DMS79 treated with DMSO at 0.1 percent for 48 hours (cell line): ENCODE measurements around the gene ZMIZ1.
A peak's percentile ranks its signal among the peaks of the same experiment; 100 is the strongest.

ENCODE experiments used
- DNase-seq: peaks from one replicate; lab custom pipeline; 2025; lab: John Stamatoyannopoulos, UW

ZMIZ1 gene

DNA sequence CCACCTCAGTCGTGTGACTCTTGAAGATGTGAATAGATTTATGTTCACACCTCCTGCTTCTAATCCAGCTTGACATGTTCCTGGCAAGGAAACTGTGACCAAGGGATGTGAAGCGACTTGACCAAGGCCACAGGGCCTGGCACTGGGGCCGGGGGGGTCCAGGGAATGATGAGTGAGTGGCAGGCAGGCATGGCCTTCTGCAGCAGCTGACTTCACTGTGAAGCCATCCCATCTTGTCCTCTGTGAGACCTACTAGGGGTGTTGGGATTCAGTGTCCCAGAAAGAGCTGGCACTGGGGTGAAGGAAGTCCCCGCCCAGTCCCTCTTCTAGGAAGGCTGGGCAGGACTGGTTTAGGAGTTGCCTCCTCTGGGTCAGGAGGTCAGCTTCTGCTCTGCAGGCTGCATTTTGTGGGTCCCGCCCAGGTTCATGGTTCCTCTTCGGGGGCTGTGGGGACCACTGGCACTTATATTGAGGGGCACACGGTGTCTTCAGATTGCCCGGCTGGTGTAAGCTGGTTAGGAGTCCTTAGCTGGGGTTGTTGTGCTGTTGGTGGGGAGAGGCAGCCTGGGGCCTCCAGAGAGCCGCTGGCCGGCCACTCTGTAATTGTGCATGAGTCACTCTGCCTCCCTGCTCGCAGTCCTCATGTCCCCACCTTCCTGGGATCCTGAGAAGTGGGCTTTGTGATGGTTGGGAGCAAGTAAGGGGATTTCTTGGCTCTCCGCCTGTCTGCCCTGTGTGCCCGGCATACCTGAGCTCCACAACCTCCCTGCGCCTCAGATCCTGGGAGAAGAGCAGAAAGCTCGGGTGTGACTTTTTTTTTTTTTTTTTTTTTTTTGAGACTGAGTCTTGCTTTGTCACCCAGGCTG lies 11.0 kb downstream of the ZMIZ1 start:
- no peak for DNase-seq

DNA sequence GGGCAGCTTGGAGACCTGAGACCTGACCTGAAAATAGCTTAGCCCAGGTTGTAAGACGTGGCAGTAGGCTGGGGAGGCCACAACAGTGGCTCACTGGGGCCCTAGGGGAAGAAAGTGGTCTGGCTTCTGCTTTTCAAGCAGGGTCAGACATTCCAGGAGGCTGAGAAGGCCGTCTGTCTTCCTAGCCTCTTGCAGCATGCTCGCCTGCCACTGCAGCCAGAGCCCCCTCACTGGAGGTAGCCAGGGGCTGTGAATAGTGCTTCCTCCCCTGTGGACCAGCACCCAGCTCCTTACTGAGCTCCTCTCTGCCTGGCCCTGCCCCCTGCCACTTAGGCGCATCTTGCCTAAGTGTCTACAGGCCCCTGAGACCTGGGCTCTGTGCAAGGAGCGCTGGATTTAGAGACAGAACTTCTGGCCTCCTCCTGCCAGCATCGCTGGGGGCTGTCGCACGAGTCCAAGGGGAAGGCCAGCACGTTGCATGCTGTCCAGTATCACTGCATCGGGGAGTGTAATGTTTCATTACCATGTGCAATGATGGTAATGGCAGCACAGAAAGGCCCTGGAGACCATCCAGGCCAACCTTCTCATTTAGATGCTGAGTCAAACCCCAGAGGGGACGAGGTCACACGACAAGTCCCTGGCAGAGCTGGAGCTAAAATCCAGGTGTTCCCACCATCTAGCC lies 12.7 kb downstream of the ZMIZ1 start:
- no peak for DNase-seq

DNA sequence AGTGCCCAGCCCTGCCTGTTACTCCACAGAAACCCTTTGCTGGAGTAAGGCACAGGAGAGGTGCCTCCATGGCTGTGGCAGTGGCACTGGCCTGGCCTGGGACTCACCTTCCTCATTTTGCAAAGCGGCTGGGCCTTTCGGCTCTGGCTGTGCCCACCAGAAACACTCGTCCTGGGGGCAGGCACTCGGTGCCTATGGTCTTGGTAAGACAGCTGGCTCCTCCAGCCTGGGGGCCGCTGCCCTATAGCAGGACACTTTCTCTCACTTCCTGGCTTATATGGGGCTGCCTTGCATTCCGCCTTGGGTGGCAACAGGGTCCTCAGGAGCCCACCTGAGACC lies 13.2 kb downstream of the ZMIZ1 start:
- DNase-seq: no peak

DNA sequence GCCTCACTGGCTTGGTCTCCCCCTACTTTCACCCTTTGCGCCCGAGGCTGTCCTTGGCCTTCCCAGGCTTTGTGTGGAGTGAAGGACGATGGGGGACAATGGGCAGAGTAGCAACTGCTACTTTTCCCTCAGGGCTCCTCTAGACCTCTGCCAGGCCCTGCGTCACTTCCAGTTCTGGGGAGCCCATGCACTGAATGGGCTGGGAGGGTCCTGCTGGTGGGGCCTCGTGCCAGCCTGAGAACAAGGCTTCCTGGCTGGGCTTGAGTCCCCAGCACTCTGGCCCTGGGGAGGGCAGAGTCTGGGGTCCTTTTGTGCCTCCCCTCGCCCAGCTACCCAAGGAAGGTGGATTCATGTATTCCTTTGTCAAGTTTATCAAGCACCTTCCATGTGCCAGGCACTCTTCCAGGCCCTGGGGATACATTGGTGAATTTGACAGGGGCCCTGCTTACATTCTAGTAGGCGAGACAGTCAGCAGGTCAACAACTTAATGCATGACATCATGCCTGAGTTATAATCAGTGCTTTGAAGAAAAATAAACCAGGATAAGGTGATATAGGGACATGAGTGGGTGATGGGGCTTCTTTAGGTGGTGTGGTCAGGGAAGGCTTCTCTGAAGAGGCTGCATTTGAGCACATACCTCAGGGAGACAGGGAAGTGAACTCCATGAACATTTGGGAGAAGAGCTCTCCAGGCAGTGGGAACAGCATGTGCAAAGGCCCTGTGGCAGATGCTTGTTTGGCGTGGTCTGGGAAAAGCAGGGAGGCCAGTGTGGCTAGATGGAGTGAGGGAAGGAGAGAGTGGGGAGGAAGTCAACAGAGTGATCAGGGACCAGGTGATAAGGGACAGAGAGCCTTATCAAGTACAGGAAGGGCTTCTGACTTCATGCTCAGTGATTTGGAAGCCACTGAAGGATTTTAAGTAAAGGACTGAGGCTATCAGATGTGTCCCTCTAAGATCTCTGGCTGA lies 14.1 kb downstream of the ZMIZ1 start:
- DNase-seq: no peak

DNA sequence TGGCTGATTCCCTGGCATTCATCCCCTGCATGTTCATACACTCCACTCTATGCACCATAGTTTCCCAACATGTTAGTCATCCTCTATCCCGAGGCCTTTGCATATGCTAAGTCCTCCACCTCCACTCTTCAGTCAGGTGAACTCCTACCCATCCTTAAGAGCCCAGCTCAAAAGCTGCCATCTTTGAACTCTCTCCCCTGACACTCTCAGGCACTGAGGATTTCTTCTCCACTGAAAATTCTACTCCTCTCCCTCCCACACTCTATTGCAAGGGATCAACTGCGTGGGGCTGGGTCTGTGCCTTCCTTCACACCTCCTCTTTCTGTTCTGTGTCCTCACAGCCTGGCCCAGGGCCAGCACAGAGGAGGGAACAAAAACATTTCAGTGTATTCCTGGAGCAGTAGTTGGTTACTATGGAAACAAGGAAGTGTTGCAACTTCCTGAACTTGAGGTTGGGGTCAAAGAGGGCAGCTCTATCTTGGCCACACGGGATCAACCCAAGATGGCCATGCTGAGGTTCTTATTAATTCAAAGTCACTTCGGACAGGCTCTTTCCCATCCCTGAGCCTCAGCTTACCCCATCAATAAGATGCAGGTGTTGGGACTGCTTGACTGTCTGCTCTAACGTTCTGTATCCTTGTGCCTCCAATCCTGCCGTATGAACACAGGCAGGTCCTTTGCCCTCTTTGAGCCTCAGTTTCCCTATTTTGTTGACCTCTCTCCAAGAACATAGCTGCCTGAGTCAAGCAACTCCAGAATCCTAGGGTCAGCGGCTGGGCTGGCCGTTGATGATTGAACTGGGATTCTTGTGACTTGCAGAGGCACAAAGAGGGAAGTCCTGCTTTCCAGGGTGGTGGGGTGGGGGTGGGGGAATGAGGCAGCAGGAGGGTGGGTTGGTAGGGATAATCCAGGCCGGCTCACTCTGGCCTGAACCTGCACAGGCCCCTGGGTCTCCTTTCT lies 15.5 kb downstream of the ZMIZ1 start:
- DNase-seq: peak; percentile 23

DNA sequence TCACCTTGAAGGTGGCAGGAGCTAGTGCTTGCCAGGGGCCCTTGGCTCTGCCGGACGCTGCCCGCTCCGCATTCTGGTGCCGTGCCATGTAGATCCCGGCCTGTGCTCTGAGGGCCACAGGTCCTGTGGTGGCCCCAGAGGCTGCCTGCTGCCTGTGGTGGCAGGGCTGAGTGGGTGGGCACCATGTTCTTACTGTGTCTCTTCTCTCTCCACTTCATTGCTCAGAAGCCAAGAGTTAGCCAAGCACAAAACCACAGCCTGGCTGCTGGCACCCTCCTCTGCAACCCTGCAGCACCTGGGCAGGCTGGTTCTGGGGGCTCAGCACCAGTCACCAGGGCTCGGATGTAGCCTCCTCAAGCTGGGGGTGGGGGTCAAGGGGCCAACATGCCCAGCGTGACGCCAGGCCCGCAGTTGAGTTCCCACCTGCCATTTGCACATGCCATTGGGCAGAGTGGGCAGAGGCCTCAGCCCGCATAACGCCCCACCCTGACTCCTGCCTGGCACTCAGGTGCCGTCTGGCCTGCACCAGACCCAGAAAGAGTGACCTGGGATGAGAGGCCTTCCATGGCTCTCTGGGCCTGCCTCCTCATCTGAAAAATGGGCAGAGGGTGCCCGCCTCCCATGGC lies 16.3 kb downstream of the ZMIZ1 start:
- DNase-seq: peak; percentile 45

DNA sequence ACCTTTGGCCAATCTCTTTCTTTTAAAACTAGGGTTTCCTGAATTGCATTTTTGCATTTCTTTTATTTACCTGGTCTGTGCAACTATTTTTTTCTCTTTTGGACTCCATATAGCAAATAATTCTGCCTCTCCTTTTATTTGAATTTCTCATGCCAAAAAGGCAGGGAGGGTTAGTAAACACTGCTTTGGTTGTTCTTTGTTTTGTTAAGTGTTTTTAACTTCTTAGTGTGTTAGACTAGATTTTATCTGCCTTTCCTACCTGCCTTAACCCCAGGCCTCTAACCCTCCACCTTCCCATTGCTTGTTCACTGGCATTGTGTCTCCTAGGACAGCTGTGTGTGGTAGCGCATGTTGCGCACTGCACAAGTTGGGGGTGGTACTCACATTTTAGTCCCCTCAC lies 18.1 kb downstream of the ZMIZ1 start:
- DNase-seq: no peak

DNA sequence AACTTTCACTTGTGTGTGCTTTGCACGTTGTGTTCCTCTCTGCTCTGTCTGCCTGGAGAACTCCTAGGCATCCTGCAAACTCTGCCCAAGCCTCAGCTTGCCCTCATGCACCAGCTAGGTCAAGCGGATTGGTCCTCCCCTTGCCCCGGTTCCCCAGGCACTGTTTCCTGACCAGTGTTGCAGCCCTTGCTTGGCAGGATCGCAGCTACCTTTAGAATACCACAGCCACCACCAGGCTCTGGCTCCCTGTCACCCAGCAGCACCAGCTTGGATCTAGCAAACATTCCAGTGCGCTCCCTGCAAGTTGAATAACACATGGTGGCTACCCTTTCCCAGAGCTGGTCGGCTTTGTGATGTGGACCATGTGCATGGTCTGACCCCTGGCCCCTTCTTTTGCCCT lies 19.0 kb downstream of the ZMIZ1 start:
- no peak for DNase-seq

DNA sequence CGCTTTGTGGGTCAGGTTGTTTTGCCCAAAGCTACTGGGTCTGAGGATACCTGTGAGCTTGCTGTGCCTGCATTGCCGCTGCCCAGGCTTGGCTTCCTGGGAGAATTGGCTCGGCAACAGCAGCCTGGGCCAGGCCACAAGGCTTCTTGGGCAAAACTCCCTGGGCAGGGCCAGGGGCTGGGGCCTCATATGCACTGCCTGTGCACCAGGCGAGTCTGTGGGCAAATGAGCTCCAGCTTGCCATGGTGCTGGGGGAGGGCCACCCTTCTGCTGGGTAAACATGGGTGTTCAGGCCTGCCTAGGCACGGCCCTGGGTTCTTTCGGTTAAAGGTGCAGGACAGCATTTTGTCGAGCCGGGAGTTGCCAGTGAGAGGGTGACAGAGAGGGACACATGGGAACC lies 19.4 kb downstream of the ZMIZ1 start:
- no peak for DNase-seq

DNA sequence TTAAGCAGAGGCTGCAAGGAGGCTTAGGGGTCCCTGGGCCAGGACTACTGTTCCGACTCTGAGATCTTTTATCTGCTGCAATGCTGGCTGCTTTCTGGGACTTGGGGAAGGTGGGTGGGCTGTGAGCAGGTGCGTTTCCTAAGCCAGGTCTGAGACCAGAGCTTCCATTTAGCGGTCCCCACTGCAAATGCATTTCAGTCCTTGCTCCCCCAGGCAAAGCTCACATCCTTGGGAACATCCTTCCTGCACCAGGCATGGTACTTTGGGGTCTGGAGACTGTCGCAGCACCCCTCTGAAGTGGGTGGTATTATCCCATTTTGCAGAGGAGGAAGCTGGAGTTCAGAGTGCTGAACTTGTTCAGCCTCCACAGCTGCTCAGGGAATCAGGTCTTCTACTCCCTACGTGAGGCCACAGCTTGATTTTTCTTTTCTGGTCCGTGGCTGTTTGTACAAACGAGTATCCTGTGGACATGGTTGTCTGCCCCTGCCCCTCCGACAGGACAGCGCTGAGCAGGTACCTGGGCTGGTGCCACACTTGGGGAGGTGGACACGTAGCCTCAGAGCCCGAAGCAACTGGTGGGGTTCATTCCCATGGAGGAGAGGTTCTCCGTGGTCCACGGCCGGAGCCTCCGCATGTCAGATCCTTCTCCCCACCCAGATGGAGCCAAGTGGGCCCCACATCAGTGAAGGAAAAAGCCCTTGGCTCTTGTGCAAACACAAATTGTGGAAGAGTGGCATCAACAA lies 20.0 kb downstream of the ZMIZ1 start:
- DNase-seq: no peak

DNA sequence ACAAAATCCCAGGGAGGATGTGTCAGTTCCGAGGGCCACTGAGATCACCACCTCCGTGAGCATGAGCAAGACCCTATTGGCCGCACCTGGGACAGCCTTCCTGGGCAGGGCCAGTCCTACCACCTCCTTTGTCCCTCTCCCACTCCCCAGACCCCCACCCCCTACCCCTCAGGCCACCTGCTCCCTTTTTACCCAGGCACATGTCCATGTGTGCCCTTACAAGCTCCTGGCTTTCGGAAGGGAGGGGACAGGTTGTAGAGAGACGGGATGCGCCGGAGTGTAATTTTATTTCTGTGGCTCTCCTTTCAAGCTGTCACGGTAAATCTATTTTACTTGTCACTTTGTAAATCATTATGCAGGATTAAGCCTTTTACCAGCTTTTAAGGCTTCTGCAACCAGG lies 20.9 kb downstream of the ZMIZ1 start:
- no peak for DNase-seq

DNA sequence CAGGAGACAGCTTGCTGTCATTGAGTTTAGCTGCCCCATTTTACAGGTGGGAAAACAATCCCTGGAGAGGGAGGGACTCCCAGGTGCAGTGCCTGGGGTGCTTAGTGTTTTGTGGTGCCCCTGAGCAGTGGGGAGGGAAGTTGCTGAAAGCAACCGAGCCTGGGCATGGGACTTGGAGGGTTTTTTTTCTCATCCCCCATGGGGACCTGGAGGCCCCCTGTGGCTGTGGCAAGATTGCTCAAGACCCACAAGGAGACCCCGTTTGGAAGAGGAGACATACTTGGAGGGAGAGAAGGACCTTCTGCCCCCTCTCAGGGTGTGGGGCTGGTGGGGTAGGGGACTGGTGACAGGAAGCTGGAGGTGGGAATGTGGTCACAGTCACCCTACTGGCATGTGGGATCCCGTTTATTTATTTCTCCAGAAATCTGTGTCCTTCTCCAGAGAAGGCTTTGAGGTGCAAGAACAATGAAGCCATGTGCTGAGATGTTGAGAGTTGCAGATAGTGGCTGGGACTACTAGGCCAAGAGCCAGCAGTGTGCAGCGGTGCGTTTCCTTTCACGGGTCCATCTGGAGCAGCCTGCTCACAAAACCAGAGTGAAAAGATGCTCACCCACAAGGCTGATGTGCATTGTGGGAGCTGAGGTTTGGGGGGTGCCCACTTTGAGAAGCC lies 21.5 kb downstream of the ZMIZ1 start:
- DNase-seq: peak; percentile 44

DNA sequence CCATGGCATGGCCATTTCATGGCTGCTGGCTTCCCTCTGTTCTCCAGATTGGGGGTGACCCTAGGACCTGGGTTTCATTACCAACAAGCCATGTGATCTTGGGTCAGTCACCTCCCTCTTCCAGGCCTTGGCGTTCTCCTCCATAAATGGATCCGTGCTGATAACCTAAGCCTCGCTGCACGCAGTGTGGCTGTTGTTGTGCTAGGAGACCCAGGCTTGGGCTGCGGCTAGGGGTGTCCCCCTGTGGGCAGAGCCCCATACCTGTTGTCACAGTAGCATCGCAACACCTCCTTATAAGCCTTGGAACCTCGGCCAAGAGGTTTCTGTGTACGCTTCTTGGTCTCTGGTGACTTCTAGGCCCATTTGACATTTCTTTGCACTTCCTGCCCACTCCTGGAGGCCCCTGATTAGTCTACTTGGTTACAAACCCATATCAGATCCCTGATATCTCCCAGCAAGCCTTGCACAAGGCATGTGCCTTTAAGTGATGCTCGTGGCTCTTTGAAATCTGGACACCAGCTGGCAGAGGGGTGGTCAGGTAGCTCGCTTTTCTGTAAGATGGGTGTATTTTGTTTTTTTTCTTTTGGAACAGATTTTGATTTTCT lies 23.6 kb downstream of the ZMIZ1 start:
- no peak for DNase-seq

DNA sequence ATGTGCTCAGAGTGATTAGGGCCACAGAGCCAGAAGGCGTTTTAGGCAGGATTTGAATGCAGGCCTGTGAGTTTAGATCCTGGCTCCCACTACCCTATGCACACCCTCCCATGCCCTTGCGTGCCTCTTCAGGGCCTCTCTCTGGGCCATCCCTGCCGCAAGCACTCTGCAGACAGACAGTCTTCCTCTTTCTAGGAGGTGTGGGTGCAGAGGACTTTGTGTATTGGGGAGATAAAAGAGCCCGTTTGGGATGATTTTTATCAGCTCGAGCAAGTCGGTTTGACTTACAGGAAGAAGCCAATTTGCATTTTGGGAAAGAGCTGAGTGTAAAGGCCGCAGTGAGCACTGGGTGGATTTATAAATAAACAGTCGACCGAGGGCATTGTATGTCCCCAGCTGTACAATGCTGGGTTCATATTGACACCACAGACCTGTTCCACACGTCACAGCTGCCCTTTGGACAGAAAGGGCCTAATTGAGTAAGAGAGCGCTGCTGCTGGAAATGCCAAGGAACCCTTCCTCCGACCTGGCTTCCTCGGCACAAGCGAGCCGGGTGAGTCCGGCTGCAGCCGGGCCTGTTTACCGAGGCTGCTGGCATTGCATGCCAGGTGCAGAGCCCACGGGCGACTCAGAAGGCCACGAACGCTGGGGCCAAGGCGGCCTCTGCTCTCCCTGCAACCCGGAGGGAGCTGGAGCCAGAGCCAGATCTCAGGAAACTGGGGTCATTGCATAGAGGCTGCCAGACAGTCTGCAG lies 25.1 kb downstream of the ZMIZ1 start:
- no peak for DNase-seq

DNA sequence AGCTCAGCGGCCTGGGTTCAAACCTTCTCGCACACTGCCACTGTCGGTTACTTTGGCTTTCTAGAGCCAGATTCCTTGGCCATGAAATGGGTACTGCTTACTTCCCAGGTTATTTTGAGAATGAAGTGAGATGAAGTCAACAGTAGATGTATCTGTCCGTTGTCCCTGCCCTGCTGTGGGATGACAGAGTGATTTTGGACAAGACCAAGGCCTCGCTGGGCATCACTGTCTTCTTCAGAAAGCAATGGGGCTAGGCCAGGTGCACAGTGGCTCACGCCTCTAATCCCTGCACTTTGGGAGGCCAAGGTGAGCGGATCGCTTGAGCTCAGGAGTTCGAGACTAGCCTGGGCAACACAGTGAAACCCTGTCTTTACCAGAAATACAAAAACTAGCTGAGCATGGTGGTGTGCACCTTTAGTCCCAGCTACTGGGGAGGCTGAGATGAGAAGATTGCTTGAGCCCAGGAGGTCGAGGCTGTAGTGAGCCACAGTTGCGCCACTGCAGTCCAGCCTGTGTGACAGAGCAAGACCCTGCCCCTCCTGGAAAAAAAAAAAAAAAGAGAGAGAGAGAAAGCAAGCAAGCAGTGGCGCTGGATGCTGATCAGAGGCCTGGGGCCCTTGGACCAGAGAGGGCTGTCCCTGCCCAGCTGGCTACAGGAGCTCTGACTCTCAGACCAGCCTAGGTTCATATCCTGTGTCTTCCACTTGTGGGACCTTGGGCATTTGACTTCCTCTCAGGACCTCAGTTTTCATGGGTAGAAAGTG lies 25.8 kb downstream of the ZMIZ1 start:
- DNase-seq: no peak

DNA sequence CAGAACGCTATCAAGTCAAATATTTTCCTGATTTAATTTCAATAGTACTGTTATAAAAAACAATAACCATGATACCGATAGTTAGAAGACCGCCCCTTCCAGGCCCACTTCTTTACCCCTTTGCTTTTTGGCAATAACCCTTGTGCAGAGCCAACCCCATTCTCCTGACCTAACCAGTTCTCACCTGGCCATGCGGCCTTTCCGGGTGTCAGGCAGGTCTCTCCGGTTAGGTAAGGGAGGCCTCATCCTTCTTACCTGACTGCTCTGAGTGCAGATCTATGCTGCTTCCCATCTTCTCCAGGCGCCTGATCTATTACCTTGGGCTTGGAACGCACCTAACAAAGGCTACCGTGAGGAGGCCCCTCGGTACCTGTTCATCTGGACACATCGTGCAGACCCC lies 26.6 kb downstream of the ZMIZ1 start:
- no peak for DNase-seq

DNA sequence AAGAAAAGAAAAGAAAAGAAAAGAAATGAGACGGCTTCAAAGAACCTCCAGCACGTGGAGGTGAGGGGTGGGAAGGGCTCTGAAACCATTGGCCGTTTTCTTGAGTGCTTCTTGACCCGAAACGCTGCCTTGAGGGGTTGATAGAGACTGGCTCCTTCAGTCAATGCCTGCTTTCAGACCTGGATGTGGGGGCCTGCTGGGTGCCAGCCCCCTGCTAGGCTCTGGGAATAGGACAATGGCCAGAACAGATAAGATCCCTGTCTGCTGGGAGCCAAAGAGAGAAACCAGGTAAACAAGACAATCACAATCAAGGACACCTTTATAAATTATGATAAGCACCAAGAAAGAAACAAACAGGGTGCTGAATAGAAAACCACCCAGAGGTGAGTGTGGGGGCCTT lies 27.7 kb downstream of the ZMIZ1 start:
- no peak for DNase-seq
